HG03159 (cell line): ENCODE measurements around the gene PCDHGA1.
"Not testable (repeated sequence)": the region's sequence is repeated elsewhere in the genome, so short reads cannot be mapped to it uniquely, and the experiment has no call there.

Experiments used
- ATAC-seq: cut with Tn5 transposase; IDR thresholded peaks from one replicate; pipeline ENCODE4 v1.9.1; 2021; ENCODE audit warnings: mild to moderate bottlenecking, moderate library complexity; ENCODE audit not compliant: unreplicated experiment

The PCDHGA1 gene

GRCh38 chr5:141382469-141383294, 52.4 kb downstream of the PCDHGA1 start, which contains the start of gene PCDHGA7:
TSS of gene PCDHGA7 (plus strand) at chr5:141382742. CDS start at chr5:141382900, 158 bp downstream.
- no peak for ATAC-seq

- ATAC-seq: no peak
Observed at GRCh38 chr5:141383345-141383744, 53.0 kb downstream of the PCDHGA1 start.

GRCh38 chr5:141384471-141385267, 54.4 kb downstream of the PCDHGA1 start:
- no peak for ATAC-seq

GRCh38 chr5:141387557-141388311, 57.4 kb downstream of the PCDHGA1 start, which contains the start of gene PCDHGB4:
TSS of gene PCDHGB4 (plus strand) at chr5:141387698. CDS start at chr5:141387885, 187 bp downstream.
- ATAC-seq: not testable (repeated sequence)

- no peak for ATAC-seq
Observed at GRCh38 chr5:141388661-141389060, 58.3 kb downstream of the PCDHGA1 start.

- ATAC-seq: no peak
Observed at GRCh38 chr5:141389153-141390042, 59.1 kb downstream of the PCDHGA1 start.

- no peak for ATAC-seq
Observed at GRCh38 chr5:141392429-141393198, 62.3 kb downstream of the PCDHGA1 start, which contains the start of gene PCDHGA8. TSS of gene PCDHGA8 (plus strand) at chr5:141392633. CDS start at chr5:141392814, 181 bp downstream.

GRCh38 chr5:141393267-141393666, 63.0 kb downstream of the PCDHGA1 start:
- ATAC-seq: no peak

GRCh38 chr5:141394401-141395187, 64.3 kb downstream of the PCDHGA1 start:
- ATAC-seq: not testable (repeated sequence)

GRCh38 chr5:141397756-141398551, 67.6 kb downstream of the PCDHGA1 start, which contains the start of gene PCDHGB5:
TSS of gene PCDHGB5 (plus strand) at chr5:141397947. CDS start at chr5:141398128, 181 bp downstream.
- ATAC-seq: peak; percentile 92

GRCh38 chr5:141398608-141399007, 68.3 kb downstream of the PCDHGA1 start:
- no peak for ATAC-seq

- ATAC-seq: no peak
Observed at GRCh38 chr5:141399555-141400258, 69.4 kb downstream of the PCDHGA1 start.

GRCh38 chr5:141402553-141403243, 72.4 kb downstream of the PCDHGA1 start, which contains the start of gene PCDHGA9:
TSS of gene PCDHGA9 (plus strand) at chr5:141402778. CDS start at chr5:141402953, 175 bp downstream.
- ATAC-seq: no peak

GRCh38 chr5:141403387-141403786, 73.1 kb downstream of the PCDHGA1 start:
- no peak for ATAC-seq

- ATAC-seq: not testable (repeated sequence)
Observed at GRCh38 chr5:141407790-141408505, 77.6 kb downstream of the PCDHGA1 start, which contains the start of gene PCDHGB6. TSS of gene PCDHGB6 (plus strand) at chr5:141408021. CDS start at chr5:141408203, 182 bp downstream.
